HepG2 (cell line): ENCODE results near the gene APOC3. TPM values are rescaled to one million over a fixed set of nuclear protein-coding genes. Genes with fewer than 3 reads are reported as not detected.

Source experiments
- ATAC-seq: fragments of 200-7000 bp; cut with Tn5 transposase; 3 replicates; pipeline ENCODE4 v1.9.1; 2020; ENCODE audit warnings: mild to moderate bottlenecking, moderate library complexity
- BruUV-seq: library from RNA; stranded (reverse); fragments of 400-500 nt; replicated peaks from 2 replicates; lab custom pipeline; 2021; lab: Mats Ljungman, UMichigan
- CTCF ChIA-PET: fragments of 300-600 bp; formaldehyde crosslinking; extraction: SDS; loops from one replicate; lab custom pipeline; 2021; ENCODE audit warnings: low total read pairs, inconsistent platforms, low intra/inter-chr PET ratio; lab: Yijun Ruan, JAX
- POLR2A ChIA-PET: fragments of 350-600 bp; sonication (Branson Sonifier 250); formaldehyde crosslinking; loops from one replicate; lab custom pipeline; 2020; ENCODE audit warnings: antibody characterized with exemption, inconsistent platforms; lab: Yijun Ruan, JAX
- DNase-seq: peaks from one replicate; pipeline ENCODE4 v3.0.0-alpha.2; 2015; ENCODE audit warnings: low spot score
- FAIRE-seq: peaks from 3 replicates; lab custom pipeline; 2011; peaks lifted over from hg19 to GRCh38; lab: Jason Lieb, UNC
- H2AFZ ChIP-seq: one replicate; pipeline ENCODE4 v1.6.1; 2011; ENCODE audit warnings: low read length, inconsistent platforms
- H3K27ac ChIP-seq: fragments of 300-600 bp; 3 replicates; pipeline ENCODE4 v1.8.0; 2011; ENCODE audit warnings: mixed run types, mild to moderate bottlenecking, mixed read lengths, low read length, inconsistent platforms; ENCODE audit not compliant: insufficient read depth; ENCODE audit errors: extremely low read length
- H3K27me3 ChIP-seq, 2 experiments: fragments of 200-600 bp in 1 of 2; 2 replicates in 1 of 2; 3 replicates in 1 of 2; pipeline versions ENCODE4 v1.6.0 to v1.8.0; 2011; ENCODE audit warnings: low read length in 2 of 2, mild to moderate bottlenecking in 2 of 2, moderate library complexity in 2 of 2, inconsistent platforms in 1 of 2; ENCODE audit not compliant: insufficient read depth in 2 of 2, control insufficient read depth in 1 of 2
- H3K36me3 ChIP-seq, 2 experiments: fragments of 200-600 bp in 1 of 2; replicated peaks in 1 of 2; 2 replicates in 1 of 2; 3 replicates in 1 of 2; pipeline versions ENCODE4 v1.5.1 to v1.8.0; 2011; ENCODE audit warnings: low read length in 2 of 2, inconsistent platforms in 1 of 2; ENCODE audit not compliant: insufficient read depth in 2 of 2, control insufficient read depth in 1 of 2
- H3K4me1 ChIP-seq: 2 replicates; pipeline ENCODE4 v1.5.1; 2012; ENCODE audit warnings: low read length, inconsistent platforms; ENCODE audit not compliant: insufficient read depth
- H3K4me2 ChIP-seq: 2 replicates; pipeline ENCODE4 v1.6.0; 2011; ENCODE audit warnings: low read depth, low read length, inconsistent platforms
- H3K4me3 ChIP-seq, 3 experiments: fragments of 200-600 bp in 1 of 3; sonication (generic), shearing (Covaris generic) in 1 of 3; replicated peaks in 1 of 3; 2 replicates each; pipeline ENCODE4 v1.5.1; 2011 to 2016; ENCODE audit warnings: low read length in 3 of 3, inconsistent platforms in 2 of 3, low read depth in 2 of 3, mild to moderate bottlenecking in 2 of 3, control low read depth in 1 of 3, mixed read lengths in 1 of 3; ENCODE audit not compliant: insufficient read depth in 1 of 3
- H3K79me2 ChIP-seq: one replicate; pipeline ENCODE4 v1.6.1; 2011; ENCODE audit warnings: low read length, inconsistent platforms; ENCODE audit not compliant: insufficient read depth
- H3K9ac ChIP-seq: 2 replicates; pipeline ENCODE4 v1.6.0; 2011; ENCODE audit warnings: mild to moderate bottlenecking, low read depth, low read length, inconsistent platforms; ENCODE audit not compliant: insufficient read depth
- H3K9me3 ChIP-seq: 2 replicates; pipeline ENCODE4 v1.5.1; 2012; ENCODE audit warnings: mild to moderate bottlenecking, low read length
- H4K20me1 ChIP-seq: 2 replicates; pipeline ENCODE4 v1.6.0; 2011; ENCODE audit warnings: inconsistent platforms, mild to moderate bottlenecking, low read length, moderate library complexity; ENCODE audit not compliant: insufficient read depth
- AKAP8 ChIP-seq: sonication (generic); formaldehyde crosslinking; IDR thresholded peaks from 2 replicates; pipeline ENCODE4 v1.5.1; 2020; ENCODE audit warnings: mild to moderate bottlenecking, missing genetic modification reagents
- BCL6 ChIP-seq: IDR thresholded peaks from 2 replicates; pipeline ENCODE4 v1.6.1; 2016; ENCODE audit warnings: missing genetic modification reagents, missing compliant biosample characterization
- FOXC1 ChIP-seq: sonication (generic); formaldehyde crosslinking; IDR thresholded peaks from 2 replicates; pipeline ENCODE4 v1.8.0; 2022; ENCODE audit warnings: mild to moderate bottlenecking, missing genetic modification reagents, borderline replicate concordance
- IRF2 ChIP-seq: IDR thresholded peaks from 2 replicates; pipeline ENCODE4 v1.6.1; 2018; ENCODE audit warnings: missing genetic modification reagents, missing compliant biosample characterization
- MATR3 ChIP-seq: sonication (generic); formaldehyde crosslinking; IDR thresholded peaks from 2 replicates; pipeline ENCODE4 v1.4.0; 2020; ENCODE audit warnings: missing genetic modification reagents
- NCOA1 ChIP-seq: sonication (generic); formaldehyde crosslinking; IDR thresholded peaks from 2 replicates; pipeline ENCODE4 v1.9.0; 2021; ENCODE audit warnings: missing genetic modification reagents
- NR2F1 ChIP-seq, 2 experiments: fragments of 450-650 bp in 1 of 2; formaldehyde crosslinking in 1 of 2; IDR thresholded peaks; 2 replicates each; pipeline versions ENCODE4 v1.5.0 to v1.6.1; 2016 to 2020; ENCODE audit warnings: mild to moderate bottlenecking in 1 of 2, missing compliant biosample characterization in 1 of 2, missing genetic modification reagents in 1 of 2, moderate library complexity in 1 of 2
- SMARCC2 ChIP-seq: fragments of 450-650 bp; IDR thresholded peaks from 2 replicates; pipeline ENCODE4 v1.6.1; 2017; ENCODE audit warnings: antibody characterized with exemption, mild to moderate bottlenecking
- ZNF263 ChIP-seq: sonication (generic); formaldehyde crosslinking; IDR thresholded peaks from 2 replicates; pipeline ENCODE4 v1.4.0; 2020; ENCODE audit warnings: missing genetic modification reagents
- ZNF572 ChIP-seq: sonication (generic); formaldehyde crosslinking; IDR thresholded peaks from 2 replicates; pipeline ENCODE4 v1.5.1; 2020; ENCODE audit warnings: mild to moderate bottlenecking, missing genetic modification reagents
- ZNF83 ChIP-seq: sonication (generic); formaldehyde crosslinking; IDR thresholded peaks from 2 replicates; pipeline ENCODE4 v1.4.0; 2020; ENCODE audit warnings: missing genetic modification reagents, mild to moderate bottlenecking, borderline replicate concordance
- WGBS: methylation state at CpG from one replicate; pipeline ENCODE4 v1.1.6; 2017; ENCODE audit warnings: low lambda C conversion rate; 5-methylcytosine and 5-hydroxymethylcytosine counted together
- in situ Hi-C: cut with HindIII; loops from 2 replicates; pipeline ENCODE4 v1.10.0; 2017; ENCODE audit warnings: low pct_unique_long_range_greater_than_20kb; ENCODE audit not compliant: extremely low pct_ligation_motif_present
- intact Hi-C: fragments of 100-400 bp; cut with micrococcal nuclease; formaldehyde crosslinking; loops from one replicate; pipeline ENCODE4 v1.10.0; 2022; ENCODE audit not compliant: unreplicated experiment
- polyA plus RNA-seq, 8 experiments: library from polyadenylated mRNA; depleted of rRNA in 3 of 8; stranded (reverse) in 7 of 8; unstranded in 1 of 8; fragments of >200 nt; fragmentation: Illumina TruSeq in 4 of 8; extraction: Trizol in 4 of 8; gene quantifications; 2 replicates each; pipeline versions ENCODE4 v1.2.1 to v1.2.3, GENCODE V29; 2011 to 2016; ENCODE audit warnings: low read depth in 4 of 8, missing spikeins in 1 of 8, mixed read lengths in 1 of 8; ENCODE audit not compliant: insufficient read depth in 1 of 8
- total RNA-seq, 5 experiments: library from RNA; depleted of rRNA; stranded (reverse); fragments of >200 nt; fragmentation: Illumina TruSeq; extraction: Trizol; gene quantifications; 2 replicates each; pipeline ENCODE4 v1.2.3, GENCODE V29; 2016; ENCODE audit warnings: low read depth in 1 of 5
- TF ChIP-seq, protein P1 (sequence below): sonication (generic); formaldehyde crosslinking; IDR thresholded peaks from 2 replicates; pipeline ENCODE4 v1.4.0; 2020; ENCODE audit warnings: missing genetic modification reagents, mild to moderate bottlenecking, borderline replicate concordance
- TF ChIP-seq, protein P2 (sequence below): sonication (generic); formaldehyde crosslinking; IDR thresholded peaks from 2 replicates; pipeline ENCODE4 v1.4.0; 2020; ENCODE audit warnings: missing genetic modification reagents
- TF ChIP-seq, protein P3 (sequence below): sonication (generic); formaldehyde crosslinking; IDR thresholded peaks from 2 replicates; pipeline ENCODE4 v1.5.0; 2020; ENCODE audit warnings: mild to moderate bottlenecking, missing genetic modification reagents, borderline replicate concordance

Gene APOC3
- total and polyA plus RNA-seq, 2 of the 13 experiments (the other 11 are each of a cell fraction or from before 2014, with no cell fraction given) = 314 to 687 TPM

DNA sequence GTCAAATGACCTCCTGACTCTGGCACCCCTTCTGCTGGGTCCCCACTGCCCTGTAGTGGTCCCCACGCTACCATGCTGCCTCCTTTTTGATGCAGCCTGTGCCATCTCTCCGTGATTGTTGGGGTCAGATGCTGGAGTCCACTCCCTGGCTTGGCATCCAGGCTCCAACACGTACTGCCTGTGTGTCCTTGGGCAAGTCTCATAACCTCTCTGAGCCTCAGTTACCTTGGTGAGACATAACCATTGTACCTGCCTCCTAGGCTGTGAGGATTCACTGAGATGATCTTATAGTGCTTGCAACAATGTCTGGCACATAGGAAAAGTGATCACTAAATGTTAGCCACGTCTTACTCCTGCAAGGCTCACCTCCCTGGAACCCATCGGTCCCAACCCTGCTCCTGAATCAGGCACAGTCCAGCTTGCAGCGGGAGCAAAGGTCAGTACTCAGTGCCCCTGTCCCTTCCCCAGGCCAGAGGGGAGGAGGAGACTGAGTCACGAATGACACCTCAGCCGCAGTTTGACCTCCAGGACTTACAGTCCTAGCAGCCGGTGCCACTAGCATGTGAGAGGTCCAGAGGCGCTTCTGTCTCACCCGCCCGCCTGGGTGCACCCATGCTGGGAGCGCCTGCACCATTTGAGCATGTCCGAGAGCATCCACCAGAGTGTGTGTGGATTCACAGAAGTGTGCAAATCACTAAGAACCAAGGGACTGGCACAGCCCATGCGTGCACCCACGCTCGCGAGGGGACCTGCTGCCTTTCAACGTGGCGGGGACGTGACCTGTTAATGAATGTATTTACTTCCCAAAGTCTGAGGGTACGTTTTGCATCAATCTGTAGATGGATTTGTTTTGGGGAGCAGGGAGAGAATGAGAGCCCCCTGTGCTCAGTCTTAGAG, 3.6 kb upstream of the APOC3 start (continued):
- TF ChIP-seq NR2F1 (CRISPR knock-in tag; IDR thresholded peaks at IDR 0.05) (peak; percentile 48 to 82; a peak in 3 of 4 replicates), SMARCC2 (no peak), BCL6 (CRISPR knock-in tag) (no peak)

DNA sequence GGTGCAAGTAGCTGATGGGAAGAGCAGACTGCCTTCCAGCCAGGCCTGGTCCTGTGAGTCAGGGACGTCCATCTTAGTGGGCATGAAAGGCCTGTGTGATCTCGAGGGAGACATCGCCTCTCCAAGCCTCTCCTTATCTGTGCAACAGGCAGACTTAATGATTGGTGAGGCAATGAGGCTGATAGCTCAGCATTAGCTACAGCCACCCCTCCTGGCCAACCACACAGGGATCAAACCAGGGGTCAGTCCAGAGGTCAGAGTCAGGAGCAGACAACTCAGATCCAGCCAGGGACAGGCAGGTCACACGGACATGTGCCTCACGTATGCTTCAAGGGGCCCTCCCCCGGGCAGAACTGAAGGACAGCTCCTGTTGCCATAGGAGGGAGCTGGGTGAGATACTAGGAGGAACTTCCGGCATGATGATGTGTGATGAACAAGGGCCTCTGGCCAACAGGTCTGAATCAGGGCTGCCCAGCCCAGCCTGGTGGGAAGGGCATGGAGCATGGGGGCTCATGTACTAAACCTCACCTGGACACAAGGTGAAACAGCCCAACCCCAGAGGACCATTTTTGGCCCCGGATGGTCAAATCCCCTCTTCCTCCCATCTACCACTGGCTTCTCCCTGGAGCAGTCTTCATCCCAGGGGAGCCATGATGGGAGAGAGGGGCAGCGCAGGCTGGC, 2.8 kb upstream of the APOC3 start:
- peak overlapping the region; percentile 81 for H3K4me2 ChIP-seq
- no peaks in the 10 kb centered on the region for H4K20me1 ChIP-seq
- peak overlapping the region; percentile 85 for H3K27ac ChIP-seq
- POLR2A ChIA-PET = interaction anchor here (1.2 to 18.4 kb wide), 7 partner anchors 11 to 318 kb away, joined by 3 to 1365 read pairs (median 105); partner anchors contain the start of genes APOA1, APOA5, BUD13 and ZPR1
- peaks cover 16% of the 10 kb centered on the region for H3K79me2 ChIP-seq
- CTCF ChIA-PET = interaction anchor here (3.1 kb wide), 1 partner anchor 36 kb away, joined by 21 read pairs; the partner anchor contains the start of gene APOA5
- H3K36me3 ChIP-seq = no peaks in the 10 kb centered on the region
- H3K9me3 ChIP-seq = no peaks in the 10 kb centered on the region
- FAIRE-seq (peak; percentile 97), DNase-seq (peak; percentile 85), ATAC-seq (peak; percentile 49)
- WGBS = 10% methylated on average over 2 of the region's 9 CpGs
- H3K27me3 ChIP-seq = no peaks in the 10 kb centered on the region
- no peak overlapping the region for H2AFZ ChIP-seq
- no TSS peak for BruUV-seq
- peaks cover 93% of the 10 kb centered on the region for H3K4me1 ChIP-seq
- H3K4me3 ChIP-seq = peak overlapping the region in 1 of 3 experiments; percentile 59; a peak in 2 of 6 replicates
- intact Hi-C loops (no loop called here), in situ Hi-C loops (no loop called here)
- H3K9ac ChIP-seq = peak overlapping the region; percentile 60
- TF ChIP-seq, protein P1, sequence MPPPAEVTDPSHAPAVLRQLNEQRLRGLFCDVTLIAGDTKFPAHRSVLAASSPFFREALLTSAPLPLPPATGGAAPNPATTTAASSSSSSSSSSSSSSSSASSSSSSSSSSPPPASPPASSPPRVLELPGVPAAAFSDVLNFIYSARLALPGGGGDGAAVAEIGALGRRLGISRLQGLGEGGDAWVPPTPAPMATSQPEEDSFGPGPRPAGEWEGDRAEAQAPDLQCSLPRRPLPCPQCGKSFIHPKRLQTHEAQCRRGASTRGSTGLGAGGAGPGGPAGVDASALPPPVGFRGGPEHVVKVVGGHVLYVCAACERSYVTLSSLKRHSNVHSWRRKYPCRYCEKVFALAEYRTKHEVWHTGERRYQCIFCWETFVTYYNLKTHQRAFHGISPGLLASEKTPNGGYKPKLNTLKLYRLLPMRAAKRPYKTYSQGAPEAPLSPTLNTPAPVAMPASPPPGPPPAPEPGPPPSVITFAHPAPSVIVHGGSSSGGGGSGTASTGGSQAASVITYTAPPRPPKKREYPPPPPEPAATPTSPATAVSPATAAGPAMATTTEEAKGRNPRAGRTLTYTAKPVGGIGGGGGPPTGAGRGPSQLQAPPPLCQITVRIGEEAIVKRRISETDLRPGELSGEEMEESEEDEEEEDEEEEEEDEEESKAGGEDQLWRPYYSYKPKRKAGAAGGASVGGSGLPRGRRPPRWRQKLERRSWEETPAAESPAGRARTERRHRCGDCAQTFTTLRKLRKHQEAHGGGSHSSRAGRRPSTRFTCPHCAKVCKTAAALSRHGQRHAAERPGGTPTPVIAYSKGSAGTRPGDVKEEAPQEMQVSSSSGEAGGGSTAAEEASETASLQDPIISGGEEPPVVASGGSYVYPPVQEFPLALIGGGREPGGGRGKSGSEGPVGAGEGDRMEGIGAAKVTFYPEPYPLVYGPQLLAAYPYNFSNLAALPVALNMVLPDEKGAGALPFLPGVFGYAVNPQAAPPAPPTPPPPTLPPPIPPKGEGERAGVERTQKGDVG (CRISPR knock-in tag) = peak; percentile 33; the same call in 1 of the 2 replicates
- TF ChIP-seq IRF2 (peak; percentile 80), ZNF572 (no peak), ZNF83 (CRISPR knock-in tag) (peak; percentile 21; the same call in 1 of the 2 replicates), NCOA1 (CRISPR knock-in tag) (peak; percentile 91), ZNF263 (CRISPR knock-in tag) (peak; percentile 54), MATR3 (no peak), AKAP8 (CRISPR knock-in tag) (peak; percentile 79; the same call in 1 of the 2 replicates), FOXC1 (CRISPR knock-in tag) (peak; percentile 89)
- TF ChIP-seq, protein P2, sequence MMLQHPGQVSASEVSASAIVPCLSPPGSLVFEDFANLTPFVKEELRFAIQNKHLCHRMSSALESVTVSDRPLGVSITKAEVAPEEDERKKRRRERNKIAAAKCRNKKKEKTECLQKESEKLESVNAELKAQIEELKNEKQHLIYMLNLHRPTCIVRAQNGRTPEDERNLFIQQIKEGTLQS (CRISPR knock-in tag) = peak; percentile 35; the same call in 1 of the 2 replicates
- TF ChIP-seq, protein P3, sequence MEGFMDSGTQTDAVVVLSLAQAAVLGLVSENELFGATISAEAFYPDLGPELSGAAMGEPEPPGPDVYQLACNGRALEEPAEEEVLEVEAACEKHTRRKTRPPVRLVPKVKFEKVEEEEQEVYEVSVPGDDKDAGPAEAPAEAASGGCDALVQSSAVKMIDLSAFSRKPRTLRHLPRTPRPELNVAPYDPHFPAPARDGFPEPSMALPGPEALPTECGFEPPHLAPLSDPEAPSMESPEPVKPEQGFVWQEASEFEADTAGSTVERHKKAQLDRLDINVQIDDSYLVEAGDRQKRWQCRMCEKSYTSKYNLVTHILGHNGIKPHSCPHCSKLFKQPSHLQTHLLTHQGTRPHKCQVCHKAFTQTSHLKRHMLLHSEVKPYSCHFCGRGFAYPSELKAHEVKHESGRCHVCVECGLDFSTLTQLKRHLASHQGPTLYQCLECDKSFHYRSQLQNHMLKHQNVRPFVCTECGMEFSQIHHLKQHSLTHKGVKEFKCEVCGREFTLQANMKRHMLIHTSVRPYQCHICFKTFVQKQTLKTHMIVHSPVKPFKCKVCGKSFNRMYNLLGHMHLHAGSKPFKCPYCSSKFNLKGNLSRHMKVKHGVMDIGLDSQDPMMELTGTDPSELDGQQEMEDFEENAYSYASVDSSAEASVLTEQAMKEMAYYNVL (CRISPR knock-in tag) = peak; percentile 95
